Measurements from ENCODE around the gene TSPAN9. TPM values are rescaled to one million over a fixed set of nuclear protein-coding genes. Genes with fewer than 3 reads are reported as not detected.

The TSPAN9 gene
- total and polyA plus RNA-seq, 4 donors: 7.1 to 50.6 (median 35.5) TPM

GRCh38 chr12:3250034-3250433 lies 172.9 kb downstream of the TSPAN9 start:
- Histone ChIP-seq H3K4me1 (ENCODE audit: control insufficient read depth in 1 of 2, insufficient read depth in 2 of 2, low read length in 2 of 2) (peaks cover 0 to 12% of the 10 kb centered on the region in 2 donors), H3K27ac (ENCODE audit: low read depth in 1 of 2, low read length in 2 of 2) (peak overlapping the region; percentile 7 to 64), H3K4me3 (ENCODE audit: low read length in 2 of 2) (no peak overlapping the region), H3K9me3 (ENCODE audit: control insufficient read depth, low read length) (no peaks in the 10 kb centered on the region), H3K27me3 (ENCODE audit: control insufficient read depth in 1 of 2, insufficient read depth in 2 of 2, low read length in 1 of 2) (no peaks in the 10 kb centered on the region), H3K36me3 (ENCODE audit: control insufficient read depth in 1 of 2, insufficient read depth in 2 of 2, low read length in 1 of 2) (no peaks in the 10 kb centered on the region)
- WGBS, 2 donors: 38 to 39% methylated on average over 6 of the region's 6 CpGs
- ATAC-seq (ENCODE audit: low FRiP score) (no peak), DNase-seq (no peak)
- intact Hi-C loops (cut with DNase I): loop anchor here in 1 of 2 donors (5.0 kb wide), 1 partner anchor 48 kb away; no protein-coding TSS in a partner anchor

GRCh38 chr12:3250576-3250975 lies 173.4 kb downstream of the TSPAN9 start:
- Histone ChIP-seq H3K4me1 (ENCODE audit: control insufficient read depth in 1 of 2, insufficient read depth in 2 of 2, low read length in 2 of 2) (peaks cover 0 to 12% of the 10 kb centered on the region in 2 donors), H3K4me3 (ENCODE audit: low read length in 2 of 2) (no peak overlapping the region), H3K27me3 (ENCODE audit: control insufficient read depth in 1 of 2, insufficient read depth in 2 of 2, low read length in 1 of 2) (no peaks in the 10 kb centered on the region), H3K27ac (ENCODE audit: low read depth in 1 of 2, low read length in 2 of 2) (peak overlapping the region in 1 of 2 donors; percentile 82), H3K9me3 (ENCODE audit: control insufficient read depth, low read length) (no peaks in the 10 kb centered on the region), H3K36me3 (ENCODE audit: control insufficient read depth in 1 of 2, insufficient read depth in 2 of 2, low read length in 1 of 2) (no peaks in the 10 kb centered on the region)
- peak; percentile 78 to 91 for DNase-seq
- ATAC-seq (ENCODE audit: low FRiP score): peak; percentile 55
- 8 to 16% methylated on average over 7 to 8 of the region's 8 CpGs for WGBS, 2 donors
- intact Hi-C loops (cut with DNase I): loop anchor here in 1 of 2 donors (5.0 kb wide), 1 partner anchor 48 kb away; no protein-coding TSS in a partner anchor

- Histone ChIP-seq H3K36me3 (ENCODE audit: control insufficient read depth in 1 of 2, insufficient read depth in 2 of 2, low read length in 1 of 2) (no peaks in the 10 kb centered on the region), H3K9me3 (ENCODE audit: control insufficient read depth, low read length) (no peaks in the 10 kb centered on the region), H3K27me3 (ENCODE audit: control insufficient read depth in 1 of 2, insufficient read depth in 2 of 2, low read length in 1 of 2) (no peaks in the 10 kb centered on the region), H3K27ac (ENCODE audit: low read depth in 1 of 2, low read length in 2 of 2) (peak overlapping the region in 1 of 2 donors; percentile 82), H3K4me1 (ENCODE audit: control insufficient read depth in 1 of 2, insufficient read depth in 2 of 2, low read length in 2 of 2) (peaks cover 0 to 12% of the 10 kb centered on the region in 2 donors), H3K4me3 (ENCODE audit: low read length in 2 of 2) (no peak overlapping the region)
- WGBS, 2 donors: 40 to 49% methylated on average over 5 of the region's 5 CpGs
- DNase-seq: no peak
- ATAC-seq (ENCODE audit: low FRiP score): no peak
- intact Hi-C loops (cut with DNase I): loop anchor here in 1 of 2 donors (5.0 kb wide), 1 partner anchor 49 kb away; no protein-coding TSS in a partner anchor
Observed at GRCh38 chr12:3251067-3251466, 173.9 kb downstream of the TSPAN9 start.

GRCh38 chr12:3251691-3252090 lies 174.5 kb downstream of the TSPAN9 start:
- H3K4me1 ChIP-seq (ENCODE audit: control insufficient read depth in 1 of 2, insufficient read depth in 2 of 2, low read length in 2 of 2): peaks cover 0 to 12% of the 10 kb centered on the region in 2 donors
- no peaks in the 10 kb centered on the region for H3K9me3 ChIP-seq (ENCODE audit: control insufficient read depth, low read length)
- H3K4me3 ChIP-seq (ENCODE audit: low read length in 2 of 2): no peak overlapping the region
- peak overlapping the region; percentile 23 to 90 for H3K27ac ChIP-seq (ENCODE audit: low read depth in 1 of 2, low read length in 2 of 2)
- ATAC-seq (ENCODE audit: low FRiP score) (peak; percentile 17), DNase-seq (no peak)
- 8 to 10% methylated on average over 7 of the region's 7 CpGs for WGBS, 2 donors
- no peaks in the 10 kb centered on the region for H3K36me3 ChIP-seq (ENCODE audit: control insufficient read depth in 1 of 2, insufficient read depth in 2 of 2, low read length in 1 of 2)
- H3K27me3 ChIP-seq (ENCODE audit: control insufficient read depth in 1 of 2, insufficient read depth in 2 of 2, low read length in 1 of 2): no peaks in the 10 kb centered on the region
- intact Hi-C loops (cut with DNase I): loop anchor here in 1 of 2 donors (5.0 kb wide), 1 partner anchor 49 kb away; no protein-coding TSS in a partner anchor

GRCh38 chr12:3252450-3252891 lies 175.3 kb downstream of the TSPAN9 start:
- Histone ChIP-seq H3K4me3 (ENCODE audit: low read length in 2 of 2) (no peak overlapping the region), H3K27ac (ENCODE audit: low read depth in 1 of 2, low read length in 2 of 2) (peak overlapping the region; percentile 54 to 90), H3K4me1 (ENCODE audit: control insufficient read depth in 1 of 2, insufficient read depth in 2 of 2, low read length in 2 of 2) (peaks cover 0 to 12% of the 10 kb centered on the region in 2 donors), H3K27me3 (ENCODE audit: control insufficient read depth in 1 of 2, insufficient read depth in 2 of 2, low read length in 1 of 2) (no peaks in the 10 kb centered on the region), H3K36me3 (ENCODE audit: control insufficient read depth in 1 of 2, insufficient read depth in 2 of 2, low read length in 1 of 2) (no peaks in the 10 kb centered on the region), H3K9me3 (ENCODE audit: control insufficient read depth, low read length) (no peaks in the 10 kb centered on the region)
- ATAC-seq (ENCODE audit: low FRiP score) (peak; percentile 89), DNase-seq (peak; percentile 92)
- intact Hi-C loops (cut with DNase I): loop anchor here in 1 of 2 donors (5.0 kb wide), 1 partner anchor 50 kb away; no protein-coding TSS in a partner anchor
- 4 to 5% methylated on average over 13 of the region's 13 CpGs for WGBS, 2 donors

- peaks cover 0 to 12% of the 10 kb centered on the region in 2 donors for H3K4me1 ChIP-seq (ENCODE audit: control insufficient read depth in 1 of 2, insufficient read depth in 2 of 2, low read length in 2 of 2)
- 73 to 82% methylated on average over 7 of the region's 7 CpGs for WGBS, 2 donors
- no peaks in the 10 kb centered on the region for H3K9me3 ChIP-seq (ENCODE audit: control insufficient read depth, low read length)
- no peak for ATAC-seq (ENCODE audit: low FRiP score)
- DNase-seq: no peak
- H3K4me3 ChIP-seq (ENCODE audit: low read length in 2 of 2): no peak overlapping the region
- intact Hi-C loops (cut with DNase I): loop anchor here in 1 of 2 donors (5.0 kb wide), 1 partner anchor 51 kb away; no protein-coding TSS in a partner anchor
- peak overlapping the region in 1 of 2 donors; percentile 90 for H3K27ac ChIP-seq (ENCODE audit: low read depth in 1 of 2, low read length in 2 of 2)
- H3K36me3 ChIP-seq (ENCODE audit: control insufficient read depth in 1 of 2, insufficient read depth in 2 of 2, low read length in 1 of 2): no peaks in the 10 kb centered on the region
- H3K27me3 ChIP-seq (ENCODE audit: control insufficient read depth in 1 of 2, insufficient read depth in 2 of 2, low read length in 1 of 2): no peaks in the 10 kb centered on the region
Observed at GRCh38 chr12:3253682-3254275, 176.6 kb downstream of the TSPAN9 start.

GRCh38 chr12:3255057-3255456 lies 177.9 kb downstream of the TSPAN9 start:
- Histone ChIP-seq H3K4me3 (ENCODE audit: low read length in 2 of 2) (no peak overlapping the region), H3K27ac (ENCODE audit: low read depth in 1 of 2, low read length in 2 of 2) (no peak overlapping the region), H3K9me3 (ENCODE audit: control insufficient read depth, low read length) (no peaks in the 10 kb centered on the region), H3K4me1 (ENCODE audit: control insufficient read depth in 1 of 2, insufficient read depth in 2 of 2, low read length in 2 of 2) (peaks cover 0 to 12% of the 10 kb centered on the region in 2 donors), H3K36me3 (ENCODE audit: control insufficient read depth in 1 of 2, insufficient read depth in 2 of 2, low read length in 1 of 2) (no peaks in the 10 kb centered on the region), H3K27me3 (ENCODE audit: control insufficient read depth in 1 of 2, insufficient read depth in 2 of 2, low read length in 1 of 2) (no peaks in the 10 kb centered on the region)
- ATAC-seq (ENCODE audit: low FRiP score) (no peak), DNase-seq (no peak)
- intact Hi-C loops (cut with DNase I): no loop called here
- 89 to 92% methylated on average over 12 of the region's 12 CpGs for WGBS, 2 donors

GRCh38 chr12:3256103-3256631 lies 179.0 kb downstream of the TSPAN9 start:
- Histone ChIP-seq H3K36me3 (ENCODE audit: control insufficient read depth in 1 of 2, insufficient read depth in 2 of 2, low read length in 1 of 2) (no peaks in the 10 kb centered on the region), H3K27me3 (ENCODE audit: control insufficient read depth in 1 of 2, insufficient read depth in 2 of 2, low read length in 1 of 2) (no peaks in the 10 kb centered on the region), H3K27ac (ENCODE audit: low read depth in 1 of 2, low read length in 2 of 2) (no peak overlapping the region), H3K9me3 (ENCODE audit: control insufficient read depth, low read length) (no peaks in the 10 kb centered on the region), H3K4me1 (ENCODE audit: control insufficient read depth in 1 of 2, insufficient read depth in 2 of 2, low read length in 2 of 2) (peaks cover 0 to 7% of the 10 kb centered on the region in 2 donors), H3K4me3 (ENCODE audit: low read length in 2 of 2) (no peak overlapping the region)
- WGBS, 2 donors: 92 to 96% methylated on average over 26 of the region's 26 CpGs
- intact Hi-C loops (cut with DNase I): no loop called here
- DNase-seq: no peak
- no peak for ATAC-seq (ENCODE audit: low FRiP score)

Measured in aorta (tissue), 5 donors.